Activated CD4-positive, alpha-beta T cell treated with anti-CD3 and anti-CD28 coated beads, Interleukin-10, Interleukin-2, amounts not matched to agents 100 ng/mL and 50 ng/mL, durations not matched to agents 16 hours and 8 hours (primary cell): Measurements from ENCODE around the gene NELFB.

Experiments used
- DNase-seq: peaks from one replicate; pipeline ENCODE4 v3.0.0-alpha.2; 2020

Gene NELFB

DNA sequence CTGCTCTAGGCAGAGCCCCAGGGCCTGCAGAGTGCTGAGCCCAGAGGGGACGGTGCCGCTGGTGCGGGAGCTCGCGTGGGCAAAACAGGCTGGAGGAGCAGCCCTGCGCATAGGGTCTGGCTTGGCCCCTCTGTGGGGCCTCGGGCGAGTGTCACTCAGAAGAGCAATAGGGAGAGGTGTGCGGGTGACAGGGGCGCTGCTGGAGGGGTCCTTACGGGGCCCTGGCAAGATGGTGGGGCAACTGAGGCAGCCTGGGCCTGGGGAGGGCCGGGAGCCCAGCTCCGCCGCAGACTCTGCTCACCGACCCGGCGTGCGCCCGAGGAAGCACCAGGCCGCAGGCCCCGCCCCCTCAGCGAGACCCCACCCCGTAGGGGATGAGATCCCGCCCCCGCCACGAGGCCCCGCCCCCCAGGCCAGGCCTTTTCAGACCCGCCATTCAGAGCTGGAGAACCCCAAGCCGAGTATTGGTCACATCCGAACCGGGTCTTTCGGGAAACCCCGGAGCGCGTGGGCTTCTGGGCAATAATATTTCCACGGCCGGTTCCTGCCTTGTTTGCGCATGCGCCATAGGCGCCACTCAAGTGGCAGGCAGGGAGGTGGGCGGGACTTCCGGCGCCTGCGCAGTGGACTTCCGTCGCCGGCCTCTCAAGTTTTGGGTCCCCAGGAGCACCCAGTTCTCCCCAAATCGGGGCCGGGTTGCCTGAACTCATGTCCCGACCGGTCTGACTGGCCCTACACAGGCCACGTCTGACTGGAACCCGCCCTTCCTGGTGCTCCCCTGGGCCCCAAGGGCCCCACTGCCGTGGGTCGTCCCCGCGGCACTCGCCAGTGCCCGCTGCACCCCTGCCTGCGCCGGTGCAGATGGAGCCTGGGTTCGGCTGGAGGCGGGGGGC, 31.8 kb upstream of the NELFB start:
- peak; percentile 100 for DNase-seq

DNA sequence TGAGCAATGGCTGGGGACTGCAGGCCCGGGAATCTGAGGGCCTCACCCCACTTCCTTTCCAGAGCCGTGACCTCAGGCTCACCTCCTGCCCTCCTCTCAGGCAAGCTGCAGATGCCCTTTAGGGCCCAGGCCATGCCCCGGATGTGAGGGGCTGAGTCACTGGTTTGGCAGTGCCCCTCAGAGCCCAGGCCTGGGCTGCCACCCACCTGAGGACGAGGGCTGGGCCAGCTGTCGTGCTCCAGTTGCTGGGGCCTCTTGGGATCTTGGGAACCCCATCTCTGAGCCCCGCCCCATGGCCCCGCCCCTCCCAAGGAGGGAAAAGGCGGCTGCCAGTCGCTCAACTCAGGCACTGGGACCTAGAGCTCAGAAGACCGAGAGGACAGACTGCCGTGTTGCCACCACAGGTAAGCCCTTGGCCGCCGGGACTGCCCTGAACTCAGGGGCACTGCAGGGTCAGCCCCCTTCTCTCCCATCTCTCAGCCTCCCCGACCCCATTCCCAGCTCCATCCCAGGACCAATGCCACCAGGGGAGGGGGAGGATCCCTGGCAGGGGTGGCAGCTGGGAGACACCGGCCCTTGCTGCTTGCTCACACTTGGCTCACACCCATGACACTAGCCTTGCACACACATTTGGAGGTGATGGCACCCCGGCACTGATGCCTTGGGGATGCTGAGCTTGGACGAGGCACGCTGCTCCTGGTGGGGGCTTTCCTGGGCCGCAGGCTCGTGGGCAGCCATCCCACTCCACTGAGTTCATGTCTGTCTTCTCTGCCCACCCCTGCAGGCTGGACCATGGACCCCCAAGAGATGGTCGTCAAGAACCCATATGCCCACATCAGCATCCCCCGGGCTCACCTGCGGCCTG, 30.1 kb upstream of the NELFB start, which contains the start of gene CYSRT1:
Gene CYSRT1, plus strand, starts transcription at position 345 of the 865 bp plus-strand sequence. Its CDS starts 448 bp downstream, at position 793.
- peak; percentile 50 for DNase-seq

DNA sequence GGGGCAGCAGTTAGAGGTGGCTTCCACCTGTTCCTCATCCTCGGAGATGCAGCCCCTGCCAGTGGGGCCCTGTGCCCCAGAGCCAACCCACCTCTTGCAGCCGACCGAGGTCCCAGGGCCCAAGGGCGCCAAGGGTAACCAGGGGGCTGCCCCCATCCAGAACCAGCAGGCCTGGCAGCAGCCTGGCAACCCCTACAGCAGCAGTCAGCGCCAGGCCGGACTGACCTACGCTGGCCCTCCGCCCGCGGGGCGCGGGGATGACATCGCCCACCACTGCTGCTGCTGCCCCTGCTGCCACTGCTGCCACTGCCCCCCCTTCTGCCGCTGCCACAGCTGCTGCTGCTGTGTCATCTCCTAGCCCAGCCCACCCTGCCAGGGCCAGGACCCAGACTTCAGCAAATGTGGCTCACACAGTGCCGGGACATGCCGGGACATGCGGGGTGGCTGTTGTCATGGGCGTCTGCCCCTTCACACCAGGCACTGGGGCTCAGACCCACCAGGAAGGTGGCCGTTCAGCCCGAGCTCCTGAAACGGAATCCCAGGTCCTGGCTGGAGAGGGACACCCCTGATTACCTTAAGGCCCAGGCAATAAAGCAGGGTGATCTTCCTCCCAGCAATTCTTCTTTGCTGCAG, 29.3 kb upstream of the NELFB start:
- DNase-seq = no peak

DNA sequence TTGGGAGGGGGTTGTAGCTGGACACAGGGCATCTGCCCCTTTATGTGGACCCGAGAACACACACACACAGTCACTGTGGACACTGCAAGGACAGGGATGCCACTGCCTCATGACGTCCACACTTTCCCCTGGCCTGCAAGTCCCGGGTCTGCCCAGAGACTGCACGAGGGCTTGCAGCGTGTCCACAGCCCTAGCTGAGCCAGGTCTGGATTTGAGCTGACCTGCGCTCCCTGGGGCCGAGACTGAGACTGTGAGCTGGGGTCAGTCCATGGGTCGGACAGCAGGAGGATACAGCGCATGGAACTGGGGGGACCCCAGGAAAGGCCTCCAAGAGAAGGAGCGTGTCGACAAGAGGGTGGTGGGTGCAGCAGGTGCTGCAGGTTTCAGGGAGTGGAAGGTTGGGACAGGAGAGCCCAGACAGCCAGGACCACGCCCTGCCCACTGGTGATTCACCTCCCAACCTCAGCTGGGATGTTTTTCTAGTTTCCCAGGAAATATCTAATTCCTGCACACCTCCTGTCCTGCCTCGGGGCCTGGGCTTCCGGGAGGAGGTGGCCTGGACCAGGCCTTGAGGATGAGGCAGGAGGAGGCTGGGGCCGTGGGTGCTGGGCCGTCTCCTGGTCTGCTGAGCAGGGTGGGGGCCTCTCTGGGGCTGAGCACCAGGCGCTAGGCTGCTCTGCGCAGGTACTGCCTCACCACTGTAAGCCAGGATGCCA, 28.6 kb upstream of the NELFB start:
- DNase-seq = no peak

DNA sequence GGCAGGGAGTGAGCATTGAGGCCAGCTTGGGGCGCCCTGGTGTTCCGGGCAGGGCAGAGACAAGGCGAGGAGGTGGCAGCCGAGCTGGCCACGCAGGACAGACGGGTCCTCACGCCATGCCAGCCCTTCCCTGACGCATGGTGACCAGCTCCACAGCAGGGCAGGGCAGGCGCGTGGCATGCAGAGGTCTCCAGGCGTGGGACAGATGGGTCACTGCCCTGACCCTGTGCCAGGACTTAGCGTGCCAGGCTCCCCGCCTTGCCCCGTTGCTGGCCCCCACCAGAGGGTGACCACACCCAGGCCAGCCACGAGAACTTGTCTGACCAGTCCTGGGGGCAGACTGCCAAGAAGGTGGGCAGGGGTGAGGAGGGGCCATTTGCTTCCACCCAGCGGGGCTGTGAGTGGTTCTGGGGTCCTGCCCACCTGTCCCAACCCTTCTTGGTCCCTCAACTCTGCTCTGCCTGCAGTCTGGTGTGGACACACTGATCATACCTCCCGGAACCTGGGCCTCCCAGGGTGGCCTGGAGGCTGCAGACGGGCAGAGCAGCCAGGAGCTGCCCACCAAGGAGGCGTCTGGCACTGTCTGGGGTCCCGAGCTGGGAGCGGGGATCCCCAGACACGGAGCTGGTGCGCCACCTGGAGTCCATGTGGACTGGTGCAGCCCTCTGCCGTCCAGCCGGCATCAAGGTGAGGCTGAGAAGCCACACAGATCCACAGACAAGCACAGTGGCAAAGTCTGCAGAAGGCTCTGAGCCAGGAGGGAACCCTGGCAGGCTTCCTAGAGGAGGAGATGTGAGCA, 27.9 kb upstream of the NELFB start, which contains the start of gene RNF224:
Gene RNF224, plus strand, starts transcription at position 449 of the 799 bp plus-strand sequence. CDS start 834 bp downstream, outside the sequence.
- DNase-seq = peak; percentile 87

DNA sequence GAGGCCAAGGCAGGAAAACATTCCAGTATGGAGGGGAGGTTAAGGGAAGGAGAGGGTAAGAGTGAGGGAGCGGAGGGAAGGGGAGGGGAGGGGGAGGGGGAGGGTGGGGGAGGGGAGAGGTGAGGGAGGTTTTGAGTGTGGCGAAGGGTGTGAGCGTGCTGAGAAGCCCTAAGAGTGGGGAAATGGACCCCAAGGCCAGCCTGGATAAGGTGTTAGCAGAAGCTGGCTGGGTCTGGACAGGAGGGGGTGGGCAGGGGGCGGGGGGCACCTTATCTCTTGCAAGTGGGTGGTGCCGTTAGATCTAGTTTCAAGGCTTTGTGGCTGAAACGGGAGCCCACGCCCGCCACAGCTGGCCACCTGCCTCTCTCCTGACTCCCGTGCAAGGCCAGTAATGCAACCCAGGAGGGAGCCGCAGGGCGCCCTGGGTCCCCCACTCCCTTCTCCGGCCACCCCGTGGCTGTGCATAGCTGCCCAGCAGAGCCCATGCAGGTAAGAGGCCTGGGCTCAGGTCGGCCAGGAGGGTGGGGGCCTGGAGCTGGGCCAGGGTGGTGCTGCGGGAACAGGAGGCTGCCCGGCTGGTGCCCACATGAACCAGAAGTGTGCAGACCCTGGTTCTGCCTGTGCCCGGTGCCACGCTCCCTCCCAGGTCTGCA, 27.1 kb upstream of the NELFB start:
- DNase-seq = no peak

DNA sequence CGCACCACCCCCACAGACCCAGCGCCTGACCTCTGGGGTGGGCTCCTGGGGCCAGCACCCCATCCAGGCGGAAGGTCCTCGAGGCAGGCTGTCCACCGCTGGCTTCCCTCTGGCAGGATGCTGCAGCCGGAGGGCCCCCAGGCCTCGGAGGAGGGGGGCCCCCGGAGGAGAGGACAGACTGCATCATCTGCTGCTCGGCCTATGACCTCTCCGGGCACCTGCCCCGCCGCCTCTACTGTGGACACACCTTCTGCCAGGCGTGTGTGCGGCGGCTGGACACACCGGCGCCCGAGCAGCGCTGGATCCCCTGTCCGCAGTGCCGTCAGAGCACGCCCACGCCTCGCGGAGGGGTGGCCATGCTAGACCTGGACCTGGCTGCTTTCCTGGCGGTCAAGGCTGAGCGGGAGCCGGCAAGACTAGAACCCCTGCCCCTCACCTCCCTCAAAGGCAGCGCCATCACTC, 26.6 kb upstream of the NELFB start:
- no peak for DNase-seq

DNA sequence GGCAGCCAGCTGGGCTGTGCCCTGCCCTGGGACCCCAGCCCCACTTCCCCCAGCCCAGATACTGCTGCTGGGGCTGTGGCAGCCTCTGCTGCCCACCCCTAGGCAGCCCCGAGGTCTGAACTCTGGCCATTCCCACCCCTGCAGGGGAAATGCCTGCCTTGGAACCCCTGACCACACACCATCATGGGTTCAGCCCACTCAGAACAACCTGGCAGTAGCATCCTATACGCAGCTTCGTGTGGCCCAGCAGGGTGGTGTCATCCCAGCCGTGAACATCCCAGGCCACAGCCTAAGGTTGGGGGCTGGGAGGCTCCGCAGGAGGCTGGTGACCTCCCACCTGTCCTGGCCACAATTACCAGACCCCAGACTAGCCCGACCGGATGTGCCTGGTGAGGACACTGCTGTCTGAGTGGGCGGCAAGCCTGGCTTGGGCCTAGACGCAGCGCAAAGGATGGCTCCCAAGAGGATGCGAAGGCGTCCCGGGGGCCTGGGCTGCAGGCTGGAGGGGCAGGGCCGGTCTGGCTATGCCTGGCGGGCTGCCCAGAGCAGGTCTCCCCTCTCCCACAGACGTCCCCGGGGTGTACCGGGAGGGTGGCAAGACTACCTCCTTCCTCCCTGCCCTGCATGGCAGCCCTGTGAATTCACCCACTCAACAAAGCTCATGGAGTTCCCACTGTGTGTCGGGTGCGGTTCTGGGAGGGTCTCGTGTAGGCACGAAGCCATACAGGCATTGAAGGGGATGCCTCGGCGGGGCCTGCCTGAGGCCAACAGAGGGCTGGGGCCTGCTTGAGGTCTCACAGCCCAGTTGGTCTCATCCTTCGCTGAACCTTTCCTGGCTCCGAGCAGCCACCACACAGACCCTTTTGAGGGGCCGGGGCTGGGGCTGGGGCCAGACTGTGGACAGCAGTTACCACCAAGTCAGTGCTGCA, 25.9 kb upstream of the NELFB start:
- no peak for DNase-seq

DNA sequence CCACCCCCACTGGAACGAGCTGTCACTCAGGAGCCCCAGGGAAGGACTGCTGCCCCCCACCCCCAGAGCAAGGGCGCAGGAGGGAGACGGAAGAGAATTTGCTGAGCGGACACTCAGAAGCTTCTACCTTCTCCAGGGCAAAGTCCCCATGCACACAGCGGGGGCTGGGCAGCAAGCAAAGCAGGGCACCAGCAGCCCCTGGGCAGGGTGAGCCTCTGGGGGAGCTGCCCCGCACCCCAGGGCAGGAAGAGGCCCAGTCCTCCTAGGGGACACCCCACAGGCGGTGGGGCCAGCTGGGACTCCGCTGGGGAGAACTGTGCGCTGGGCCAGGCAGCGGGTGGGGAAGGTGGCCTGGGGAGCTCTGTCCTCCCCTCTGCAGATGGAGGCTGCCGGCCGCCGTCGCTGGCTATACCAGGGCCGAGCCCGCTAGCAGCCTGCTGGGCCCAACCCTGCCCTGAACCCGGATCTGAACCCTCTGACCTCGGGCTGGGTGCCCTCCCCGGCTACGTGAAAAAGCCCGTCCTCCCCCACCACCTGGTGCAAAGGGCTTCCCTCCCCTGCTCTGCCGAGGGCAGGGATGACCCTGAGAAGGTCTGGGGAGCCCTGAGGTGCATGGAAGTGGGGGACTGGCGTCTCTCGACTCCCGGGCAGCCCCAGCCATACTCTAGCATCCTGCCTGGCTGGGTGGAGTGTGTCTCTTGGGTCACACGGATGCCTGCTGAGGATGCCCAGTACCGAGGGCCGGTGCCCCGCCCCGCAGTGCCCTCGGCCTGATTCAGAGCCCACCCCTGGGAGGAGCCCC, 25.0 kb upstream of the NELFB start:
- DNase-seq = no peak

DNA sequence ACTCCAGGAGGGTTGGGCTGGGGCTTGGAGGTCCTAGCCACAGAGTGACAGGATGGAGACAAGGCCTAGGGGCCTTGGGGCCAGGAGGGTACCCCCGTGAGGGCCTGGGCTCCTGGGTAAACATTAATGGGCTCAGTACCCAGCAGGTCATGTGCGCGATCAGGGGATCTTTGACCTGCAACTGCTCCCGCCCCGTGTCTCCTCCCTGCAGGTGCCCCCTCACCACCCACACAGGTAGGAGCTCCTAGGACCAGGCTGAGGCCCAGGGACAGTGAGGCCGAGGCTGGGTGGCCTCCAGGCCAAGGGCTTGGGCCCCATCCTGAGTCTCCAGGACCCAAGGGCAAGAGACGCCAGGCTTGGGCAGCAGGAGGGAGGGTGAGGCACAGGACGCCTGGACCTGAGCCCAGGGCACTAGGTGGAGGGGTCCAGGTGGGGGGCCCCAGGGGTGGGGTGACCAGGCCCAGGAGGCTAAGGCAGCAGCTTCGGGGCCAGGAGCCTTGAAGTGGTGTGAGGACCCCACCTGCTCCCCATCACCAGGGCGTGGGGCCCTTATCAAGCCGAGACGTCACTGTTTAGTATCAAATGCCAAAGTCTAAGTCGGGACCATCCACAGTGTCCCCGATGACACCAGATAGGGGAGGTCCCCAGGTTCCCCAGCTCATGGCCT, 24.3 kb upstream of the NELFB start, which contains the start of gene SLC34A3:
Gene SLC34A3, plus strand, starts transcription at position 197 of the 667 bp plus-strand sequence. CDS start 802 bp downstream, outside the sequence.
- DNase-seq = no peak

DNA sequence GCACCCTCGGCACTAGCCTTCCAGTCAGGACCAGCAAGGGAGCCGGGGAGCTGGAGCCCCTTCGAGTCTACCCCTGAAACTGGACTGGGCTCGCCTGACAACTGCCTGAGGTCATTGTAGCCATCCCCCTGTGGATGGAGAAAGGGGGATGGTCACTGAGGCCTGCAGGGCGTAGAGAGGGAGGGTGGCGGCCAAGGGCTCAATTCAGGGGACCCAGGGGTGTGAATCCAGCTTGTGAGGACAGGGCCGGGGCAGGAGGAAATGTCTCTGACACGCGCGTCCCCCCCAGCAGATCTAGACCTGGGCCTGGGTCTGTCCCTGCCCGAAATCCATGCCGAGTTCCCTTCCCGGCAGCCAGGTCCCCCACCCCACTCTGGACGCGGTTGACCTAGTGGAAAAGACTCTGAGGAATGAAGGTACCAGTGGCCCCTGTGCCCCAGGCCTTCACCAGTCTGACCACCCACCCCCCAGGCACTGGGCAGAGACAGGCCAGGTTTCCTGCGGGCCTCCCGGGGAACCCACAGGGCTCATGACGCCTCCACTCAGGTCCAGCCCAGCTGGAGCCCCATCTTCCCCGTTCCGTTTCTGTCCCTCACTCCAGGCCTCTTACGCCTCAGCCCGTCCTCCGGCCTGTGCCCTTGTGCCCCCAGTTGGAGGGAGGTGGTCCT, 23.6 kb upstream of the NELFB start:
- DNase-seq = no peak

DNA sequence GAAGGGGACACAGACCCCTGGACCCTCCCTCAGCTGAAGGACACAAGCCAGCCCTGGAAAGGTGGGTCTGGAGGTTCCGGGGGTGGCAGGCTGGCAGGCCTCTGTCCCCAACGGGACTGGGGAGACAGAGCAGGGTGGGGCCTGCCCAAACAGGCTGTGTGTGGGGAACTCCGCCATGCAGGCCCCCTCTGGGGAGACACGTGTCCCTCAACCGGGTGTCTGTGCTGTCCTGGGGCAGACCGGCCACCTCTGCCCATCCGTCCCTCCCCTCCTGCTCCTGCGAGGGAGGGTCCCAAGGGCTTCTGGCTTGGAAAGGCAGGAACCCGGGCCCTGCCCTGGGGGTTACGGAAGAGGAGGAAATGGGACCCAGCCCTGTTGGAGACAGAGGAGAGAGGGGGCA, 23.0 kb upstream of the NELFB start:
- no peak for DNase-seq

DNA sequence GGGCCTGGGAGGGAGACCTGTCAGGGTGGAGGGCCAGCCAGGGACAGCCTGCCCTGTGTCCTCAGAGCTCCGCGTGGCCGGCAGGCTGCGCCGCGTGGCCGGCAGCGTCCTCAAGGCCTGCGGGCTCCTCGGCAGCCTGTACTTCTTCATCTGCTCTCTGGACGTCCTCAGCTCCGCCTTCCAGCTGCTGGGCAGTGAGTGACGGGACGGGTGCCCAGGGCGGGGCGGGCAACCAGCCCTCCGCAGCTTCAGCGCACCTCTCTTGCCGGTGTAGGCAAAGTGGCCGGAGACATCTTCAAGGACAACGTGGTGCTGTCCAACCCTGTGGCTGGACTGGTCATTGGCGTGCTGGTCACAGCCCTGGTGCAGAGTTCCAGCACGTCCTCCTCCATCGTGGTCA, 22.6 kb upstream of the NELFB start:
- no peak for DNase-seq

DNA sequence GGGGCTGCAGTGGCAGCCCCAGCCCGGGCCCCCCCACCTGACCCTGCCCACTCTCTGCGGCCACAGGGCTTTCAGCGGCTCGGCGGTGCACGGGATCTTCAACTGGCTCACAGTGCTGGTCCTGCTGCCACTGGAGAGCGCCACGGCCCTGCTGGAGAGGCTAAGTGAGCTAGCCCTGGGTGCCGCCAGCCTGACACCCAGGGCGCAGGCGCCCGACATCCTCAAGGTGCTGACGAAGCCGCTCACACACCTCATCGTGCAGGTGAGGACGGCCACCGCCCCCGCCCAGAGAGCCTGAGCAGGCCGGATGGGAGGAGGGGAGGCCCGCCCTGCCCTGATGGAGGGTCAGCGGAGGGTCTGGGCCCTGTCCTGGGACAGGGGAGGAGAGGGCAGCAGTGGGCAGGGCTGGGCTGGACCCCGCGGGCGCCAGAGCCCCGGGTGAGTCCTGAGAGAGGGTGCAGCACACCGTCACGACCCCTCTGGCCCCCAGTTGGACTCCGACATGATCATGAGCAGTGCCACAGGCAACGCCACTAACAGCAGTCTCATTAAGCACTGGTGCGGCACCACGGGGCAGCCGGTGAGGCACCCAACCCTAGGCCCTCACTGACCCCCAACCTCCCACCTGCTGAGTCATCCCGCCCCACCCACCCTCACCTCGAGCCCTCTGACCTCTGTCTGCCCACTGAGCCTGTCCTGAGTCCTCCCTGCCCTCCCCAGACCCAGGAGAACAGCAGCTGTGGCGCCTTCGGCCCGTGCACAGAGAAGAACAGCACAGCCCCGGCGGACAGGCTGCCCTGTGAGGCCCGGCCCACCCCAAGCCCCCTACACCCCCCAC, 21.8 kb upstream of the NELFB start:
- DNase-seq = no peak

DNA sequence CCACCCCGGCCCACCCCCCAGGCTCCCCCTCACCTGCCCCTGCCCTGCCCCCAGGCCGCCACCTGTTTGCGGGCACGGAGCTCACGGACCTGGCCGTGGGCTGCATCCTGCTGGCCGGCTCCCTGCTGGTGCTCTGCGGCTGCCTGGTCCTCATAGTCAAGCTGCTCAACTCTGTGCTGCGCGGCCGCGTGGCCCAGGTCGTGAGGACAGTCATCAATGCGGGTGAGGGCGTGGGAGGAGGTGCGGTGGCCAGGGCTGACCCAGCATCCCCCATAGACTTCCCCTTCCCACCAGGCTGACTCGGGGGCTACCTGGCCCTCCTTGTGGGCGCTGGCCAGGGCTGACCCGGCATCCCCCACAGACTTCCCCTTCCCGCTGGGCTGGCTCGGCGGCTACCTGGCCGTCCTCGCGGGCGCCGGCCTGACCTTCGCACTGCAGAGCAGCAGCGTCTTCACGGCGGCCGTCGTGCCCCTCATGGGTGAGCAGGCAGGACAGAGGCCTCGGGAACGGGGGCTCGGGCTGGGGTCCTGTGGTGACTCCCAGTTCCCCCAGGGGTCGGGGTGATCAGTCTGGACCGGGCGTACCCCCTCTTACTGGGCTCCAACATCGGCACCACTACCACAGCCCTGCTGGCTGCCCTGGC, 21.0 kb upstream of the NELFB start:
- DNase-seq = no peak
